A172 (cell line): ENCODE results near the gene PTPN5. TPM values are rescaled to one million over a fixed set of nuclear protein-coding genes. Genes with fewer than 3 reads are reported as not detected.
"Not testable (repeated sequence)": the region's sequence is repeated elsewhere in the genome, so short reads cannot be mapped to it uniquely, and the experiment has no call there.

Source experiments
- DNase-seq: peaks from one replicate; pipeline ENCODE4 v3.0.0-alpha.2; 2015; ENCODE audit warnings: low spot score
- total RNA-seq: library from RNA; depleted of rRNA; stranded (reverse); fragments of >200 nt; shearing (Covaris generic); gene quantifications from 2 replicates; pipeline ENCODE4 v1.2.3, GENCODE V29; 2014

Gene PTPN5
- total RNA-seq, 1 experiment from 2014 or later, result not detected

GRCh38 chr11:18709414-18709813, 82.2 kb downstream of the PTPN5 start:
- DNase-seq, result no peak

GRCh38 chr11:18707811-18708340, 83.7 kb downstream of the PTPN5 start:
- DNase-seq, result no peak

DNA sequence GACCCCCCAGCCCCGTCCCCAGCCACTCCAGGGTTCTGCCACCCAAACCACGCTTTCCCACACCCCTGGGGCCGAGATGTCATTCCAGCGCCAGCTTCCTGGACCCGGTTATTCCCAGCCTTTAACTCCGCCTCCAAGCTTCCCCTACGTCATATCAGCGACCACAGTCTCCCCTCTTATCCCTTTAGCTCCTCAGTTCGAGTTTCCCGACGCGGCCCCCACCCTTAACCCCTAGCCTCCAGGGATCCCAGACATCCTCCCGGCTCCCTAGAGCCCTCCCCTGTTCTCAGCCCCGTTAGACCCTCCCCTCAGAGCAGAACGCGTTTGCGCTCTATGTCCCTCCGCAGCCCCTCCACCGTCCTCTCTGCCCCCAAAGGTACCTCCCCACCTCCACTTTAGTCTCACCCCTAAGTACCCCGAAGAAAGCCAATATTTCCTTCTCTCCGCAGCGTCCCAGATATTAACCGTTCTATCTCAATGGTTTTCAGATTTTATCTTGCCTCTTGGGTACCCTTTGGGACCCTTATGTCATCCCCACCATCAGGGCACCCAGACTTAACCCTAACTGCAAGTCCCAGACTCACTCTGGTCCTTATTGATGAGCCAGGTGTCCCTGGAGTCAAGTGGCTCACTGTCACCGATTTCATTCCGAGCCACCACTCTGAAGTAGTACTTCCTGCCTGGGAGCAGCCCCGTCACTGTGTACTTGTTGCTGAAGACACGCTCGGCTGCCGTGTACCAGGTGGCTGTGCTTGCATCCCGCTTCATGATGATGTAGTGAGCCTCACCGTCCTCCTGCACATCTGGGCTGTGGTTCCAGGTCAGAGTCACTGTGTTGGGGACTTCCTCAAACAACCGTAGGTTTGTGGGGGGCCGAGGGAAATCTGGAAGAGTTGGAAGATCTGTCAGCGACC, 85.0 kb downstream of the PTPN5 start:
- no peak for DNase-seq

DNA sequence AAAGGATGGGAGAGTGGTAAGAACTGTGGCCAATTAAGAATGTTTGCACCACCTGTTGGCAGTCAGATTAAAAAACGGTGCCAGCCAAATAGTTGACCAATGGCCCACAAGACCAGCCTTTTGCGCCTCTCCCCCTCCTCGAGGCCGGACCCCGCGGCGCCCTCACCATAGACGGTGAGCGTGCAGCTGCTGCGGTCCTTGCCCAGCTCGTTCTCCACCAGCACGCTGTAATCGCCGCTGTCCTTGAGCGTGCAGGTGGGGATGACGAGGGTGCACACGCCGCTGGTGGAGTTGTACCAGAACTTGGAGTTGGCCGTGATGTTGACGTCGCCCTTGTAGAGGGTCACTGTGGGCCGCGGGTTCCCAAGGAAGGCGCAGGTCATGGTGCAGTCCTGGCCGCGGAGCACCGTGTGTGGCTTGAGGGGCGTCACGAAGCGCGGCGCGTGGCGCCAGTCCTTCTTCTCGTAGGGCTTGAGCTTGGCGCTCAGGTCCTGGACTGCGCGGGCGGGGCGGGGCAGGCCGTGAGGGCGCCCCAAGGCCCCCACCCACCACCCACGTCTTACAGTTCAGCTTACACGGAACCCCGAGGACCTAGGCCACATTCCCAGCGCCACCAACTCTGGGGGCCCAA, 85.8 kb downstream of the PTPN5 start:
- no peak for DNase-seq

- DNase-seq, result no peak
Measured at GRCh38 chr11:18704698-18705097, 86.9 kb downstream of the PTPN5 start.

DNA sequence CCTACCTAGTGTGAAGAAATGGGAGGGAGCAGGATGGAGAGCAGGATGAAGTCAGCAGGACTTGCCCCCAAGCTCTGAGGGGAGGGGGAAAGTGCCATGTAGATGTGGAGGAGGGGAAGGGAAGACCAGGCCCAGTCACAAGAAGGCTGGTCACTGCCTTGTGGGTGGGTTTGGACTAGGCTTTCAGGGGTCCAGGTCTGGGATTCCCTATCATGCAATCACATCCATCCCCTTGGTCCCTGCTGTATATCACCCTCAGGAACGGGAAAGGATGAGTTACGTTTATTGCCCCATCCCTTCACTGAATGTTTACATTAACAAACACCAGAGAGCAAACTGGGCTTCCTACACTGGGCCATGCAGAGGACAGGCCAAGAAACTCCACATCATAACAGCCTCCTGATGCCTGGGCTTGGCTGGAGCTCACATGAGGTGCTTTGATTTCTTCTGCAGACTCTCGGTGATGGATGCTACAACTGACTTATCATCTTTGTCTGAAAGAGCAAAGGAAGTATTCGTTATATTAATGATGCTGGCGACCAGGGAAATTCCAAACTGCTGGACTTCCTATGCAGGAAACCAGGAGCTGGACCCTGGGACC, 87.5 kb downstream of the PTPN5 start:
- DNase-seq, result no peak

DNA sequence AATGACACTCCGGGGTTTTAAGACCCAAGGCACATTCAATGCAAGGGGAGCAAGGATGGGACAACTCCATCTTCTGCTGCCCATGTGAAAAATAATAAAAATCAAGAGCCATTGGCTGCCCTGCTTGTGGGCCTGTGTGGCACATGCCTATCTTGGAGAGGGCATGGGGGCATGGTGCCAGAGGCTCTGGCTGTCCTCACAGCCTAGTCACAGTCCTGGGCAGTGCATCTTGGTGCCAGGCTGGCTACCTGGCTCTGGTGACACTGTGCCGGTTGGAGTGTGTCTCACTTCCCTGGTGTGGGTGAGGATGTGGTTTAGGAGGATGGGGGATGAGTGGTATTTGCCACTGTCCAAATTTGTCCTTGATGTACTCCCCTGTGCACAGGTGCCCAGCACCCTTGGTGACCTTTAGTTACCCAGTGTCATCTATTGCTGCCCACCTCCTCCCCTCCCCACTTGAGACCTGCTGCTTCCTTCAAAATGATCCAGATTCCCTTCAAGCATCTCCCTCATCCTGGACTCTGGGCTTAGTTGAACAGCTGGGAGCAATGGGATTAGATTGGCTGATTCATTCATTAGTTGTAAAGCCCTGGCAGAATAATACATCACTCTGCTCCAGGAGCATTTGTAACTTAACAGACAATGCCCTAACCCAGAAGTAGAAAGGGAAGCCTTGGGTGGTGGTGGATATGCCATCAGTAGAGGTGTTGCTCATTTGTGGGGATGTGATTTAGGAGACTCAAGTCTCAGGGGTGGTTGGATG, 88.4 kb downstream of the PTPN5 start:
- DNase-seq, result peak; percentile 26

DNA sequence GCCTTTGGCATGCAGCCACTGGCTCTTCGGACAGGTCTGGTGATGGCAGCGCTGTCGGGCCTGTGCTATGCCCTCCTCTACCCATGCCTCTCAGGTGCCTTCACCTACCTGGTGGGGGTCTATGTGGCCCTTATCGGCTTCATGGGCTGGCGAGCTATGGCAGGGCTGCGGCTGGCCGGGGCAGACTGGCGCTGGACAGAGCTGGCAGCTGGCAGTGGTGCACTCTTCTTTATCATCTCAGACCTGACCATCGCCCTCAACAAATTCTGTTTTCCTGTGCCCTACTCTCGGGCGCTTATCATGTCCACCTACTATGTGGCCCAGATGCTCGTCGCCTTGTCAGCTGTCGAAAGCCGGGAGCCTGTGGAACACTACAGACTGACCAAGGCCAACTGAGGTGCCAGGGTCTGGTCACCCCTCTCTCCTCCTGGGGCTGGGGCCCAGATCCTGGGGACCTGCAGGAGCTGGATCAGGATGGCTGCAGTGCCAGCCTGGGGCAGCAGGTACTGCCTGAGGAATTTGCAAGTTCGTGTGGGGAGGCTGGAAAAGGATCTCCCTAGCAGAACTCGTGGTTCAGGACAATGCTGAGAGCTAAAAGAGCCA, 89.9 kb downstream of the PTPN5 start:
- no peak for DNase-seq

- no peak for DNase-seq
Measured at GRCh38 chr11:18700872-18701271, 90.7 kb downstream of the PTPN5 start.

- DNase-seq, result peak; percentile 57
Measured at GRCh38 chr11:18700375-18700774, 91.2 kb downstream of the PTPN5 start.

DNA sequence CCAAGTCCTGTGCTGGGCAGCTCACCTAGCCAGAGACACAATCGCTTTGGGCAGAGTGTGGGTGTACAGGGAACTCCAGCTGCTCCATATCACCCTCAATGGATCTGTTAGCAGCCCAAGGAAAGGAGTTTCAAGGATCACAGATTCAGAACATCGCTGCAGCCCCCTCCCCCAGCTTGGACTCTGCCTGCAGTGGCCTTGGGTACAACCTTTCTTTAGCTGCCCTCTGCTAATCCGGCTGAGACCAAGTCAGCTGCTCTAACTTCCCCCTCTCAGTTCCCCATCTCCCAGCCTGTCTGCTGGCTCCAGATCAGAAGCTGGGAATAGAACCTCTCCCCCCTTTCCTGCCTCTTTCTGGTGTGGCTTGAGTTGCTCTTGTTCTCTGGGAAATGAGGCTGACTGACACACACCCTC, 91.7 kb downstream of the PTPN5 start:
- DNase-seq, result no peak

DNA sequence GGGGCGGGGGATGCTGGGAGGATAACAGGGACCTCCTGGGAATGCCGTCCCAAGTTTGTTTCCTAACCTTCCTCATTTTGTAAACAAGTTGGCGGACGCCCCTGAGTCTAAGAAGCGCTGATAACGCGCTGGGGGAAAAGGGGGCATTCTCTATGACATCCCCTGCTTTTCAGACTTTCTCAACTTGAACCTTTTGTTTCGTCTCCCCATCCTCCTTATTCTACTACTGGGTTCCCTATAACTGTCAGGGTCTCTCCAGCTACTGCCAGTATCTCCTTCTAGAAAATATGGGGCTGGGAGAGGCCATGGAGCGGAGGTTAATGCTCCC, 92.4 kb downstream of the PTPN5 start:
- no peak for DNase-seq

GRCh38 chr11:18698341-18699268, 93.0 kb downstream of the PTPN5 start, which contains the start of gene TMEM86A:
TSS of gene TMEM86A (plus strand) at chr11:18698779. CDS start at chr11:18698887, 108 bp downstream.
- DNase-seq, result peak; percentile 68

GRCh38 chr11:18697576-18697975, 94.0 kb downstream of the PTPN5 start:
- DNase-seq, result no peak

DNA sequence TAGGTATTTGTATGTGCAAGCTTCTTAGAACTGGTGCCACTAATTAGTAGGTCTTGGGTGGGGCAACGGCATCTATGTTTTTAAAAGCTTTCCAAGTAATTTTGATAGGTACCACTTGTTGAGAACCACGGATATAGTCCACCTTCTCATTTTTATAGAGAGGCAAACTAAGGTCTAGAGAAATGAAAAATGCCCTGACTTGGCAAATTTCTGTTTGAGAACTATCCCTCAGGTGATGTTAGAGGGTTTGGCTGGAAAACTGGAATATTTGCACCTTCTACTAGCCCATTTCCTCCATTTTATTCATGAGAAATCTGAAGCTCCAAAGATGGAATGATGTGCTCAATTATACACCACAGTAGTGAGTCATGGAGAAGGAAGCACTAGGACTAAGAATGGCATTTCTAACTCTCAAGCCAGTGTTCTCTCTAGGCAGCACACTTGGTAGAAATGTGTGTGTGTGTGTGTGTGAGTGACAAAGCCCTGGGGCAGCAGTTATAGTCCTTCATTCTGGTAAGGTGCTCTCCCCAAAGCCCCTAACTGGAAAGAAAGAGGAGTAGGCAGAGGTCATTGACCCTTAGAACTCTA, 94.9 kb downstream of the PTPN5 start:
- peak; percentile 34 for DNase-seq

DNA sequence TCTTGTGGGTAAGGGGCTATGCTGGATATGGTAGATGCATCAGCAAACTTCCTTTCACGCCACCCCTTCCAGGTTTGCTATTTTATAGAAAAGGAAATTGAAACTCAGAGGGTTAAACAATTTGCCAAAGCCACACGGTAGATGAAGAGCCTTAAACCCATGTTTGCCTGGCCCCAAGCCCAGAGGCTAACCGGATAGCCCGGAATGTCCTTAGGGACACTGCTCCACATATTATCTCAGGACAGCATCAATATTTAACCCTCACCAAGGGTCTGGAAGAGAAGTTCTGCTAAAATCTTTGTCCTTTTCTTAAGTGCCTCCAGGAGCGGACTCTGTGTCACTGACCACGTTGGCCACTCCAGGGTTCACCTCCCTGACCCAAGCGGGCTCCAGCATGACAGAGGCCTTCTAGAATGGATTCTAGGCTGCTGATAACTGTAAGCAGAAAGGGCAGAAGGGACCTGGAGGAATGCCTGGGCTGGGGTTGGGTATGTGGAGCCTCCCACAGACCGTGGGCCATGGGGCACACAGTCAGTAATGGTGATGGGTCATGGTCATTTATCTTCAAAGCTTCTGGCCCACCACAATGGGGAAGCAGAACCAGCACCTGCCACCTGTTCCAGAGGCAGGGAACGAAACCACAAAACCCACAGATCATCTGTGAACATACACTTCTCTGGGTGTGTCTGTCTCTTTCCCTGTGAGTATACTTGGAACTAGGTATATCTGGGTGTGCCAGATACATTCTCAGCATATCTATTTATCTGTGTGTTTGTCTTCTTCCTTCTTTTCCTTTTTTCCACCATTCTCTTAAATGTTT, 98.4 kb downstream of the PTPN5 start:
- DNase-seq, result no peak

DNA sequence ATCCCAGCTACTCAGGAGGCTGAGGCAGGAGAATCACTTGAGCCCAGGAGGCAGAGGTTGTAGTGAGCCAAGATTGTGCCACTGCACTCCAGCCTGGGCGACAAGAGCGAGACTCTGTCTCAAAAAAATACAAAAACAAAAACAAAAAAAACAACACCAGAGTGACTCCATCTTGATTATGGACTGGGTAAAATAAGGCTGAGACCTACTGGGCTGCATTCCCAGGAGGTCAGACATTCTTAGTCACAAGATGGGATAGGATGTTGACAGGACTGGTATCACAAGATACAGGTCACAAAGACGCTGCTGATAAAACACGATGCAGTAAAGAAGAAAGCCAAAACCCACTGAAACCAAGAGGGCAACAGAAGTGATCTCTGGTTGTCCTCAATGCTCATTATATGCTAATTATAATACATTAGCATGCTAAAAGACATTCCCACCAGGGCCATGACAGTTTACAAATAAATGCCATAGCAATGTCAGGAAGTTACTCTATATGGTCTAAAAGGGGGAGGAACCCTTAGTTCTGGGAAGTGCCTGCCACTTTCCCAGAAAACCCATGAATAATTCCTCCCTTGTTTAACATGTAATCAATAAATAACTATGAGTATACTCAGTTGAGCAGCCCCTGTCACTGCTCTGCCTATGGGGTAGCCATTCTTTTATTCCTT, 100.0 kb downstream of the PTPN5 start:
- not testable (repeated sequence) for DNase-seq

GRCh38 chr11:18684267-18684666, 107.3 kb downstream of the PTPN5 start:
- DNase-seq, result no peak
